Parathyroid adenoma (tissue), 2 donors: ENCODE data around the gene KPTN.

ENCODE experiments used
- H2AFZ ChIP-seq: fragments of 300-600 bp; sonication (generic); one replicate; pipeline ENCODE4 v1.7.0; 2017; ENCODE audit warnings: antibody characterized with exemption, mild to moderate bottlenecking
- H3K27ac ChIP-seq: fragments of 300-600 bp; sonication (generic); one replicate; pipeline ENCODE4 v1.7.0; 2017
- H3K27me3 ChIP-seq: fragments of 300-600 bp; sonication (generic); one replicate; pipeline ENCODE4 v1.7.0; 2017; ENCODE audit warnings: low read length; ENCODE audit not compliant: control insufficient read depth, insufficient read depth
- H3K36me3 ChIP-seq: fragments of 300-600 bp; sonication (generic); one replicate; pipeline ENCODE4 v1.7.0; 2017; ENCODE audit warnings: low read length; ENCODE audit not compliant: control insufficient read depth, insufficient read depth
- H3K4me1 ChIP-seq: fragments of 300-600 bp; sonication (generic); one replicate; pipeline ENCODE4 v1.7.0; 2017; ENCODE audit warnings: control low read depth
- H3K4me2 ChIP-seq: fragments of 300-600 bp; sonication (generic); one replicate; pipeline ENCODE4 v1.7.0; 2017; ENCODE audit warnings: low read length
- H3K4me3 ChIP-seq: fragments of 300-600 bp; sonication (generic); one replicate; pipeline ENCODE4 v1.7.0; 2017; ENCODE audit warnings: low read depth, low read length
- H3K79me2 ChIP-seq: fragments of 300-600 bp; sonication (generic); one replicate; pipeline ENCODE4 v1.7.0; 2017; ENCODE audit warnings: control low read depth
- H3K9ac ChIP-seq: fragments of 300-600 bp; sonication (generic); one replicate; pipeline ENCODE4 v1.7.0; 2017; ENCODE audit warnings: mild to moderate bottlenecking
- H3K9me3 ChIP-seq: fragments of 300-600 bp; sonication (generic); one replicate; pipeline ENCODE4 v1.7.0; 2017; ENCODE audit warnings: low read length; ENCODE audit not compliant: control insufficient read depth
- TF ChIP-seq, protein P1 (sequence below): fragments of 300-600 bp; sonication (generic); IDR thresholded peaks from one replicate; pipeline ENCODE4 v1.7.0; 2017; ENCODE audit warnings: antibody characterized with exemption, mild to moderate bottlenecking
- donor health status: primary hyperparathyroidism.

KPTN gene

DNA sequence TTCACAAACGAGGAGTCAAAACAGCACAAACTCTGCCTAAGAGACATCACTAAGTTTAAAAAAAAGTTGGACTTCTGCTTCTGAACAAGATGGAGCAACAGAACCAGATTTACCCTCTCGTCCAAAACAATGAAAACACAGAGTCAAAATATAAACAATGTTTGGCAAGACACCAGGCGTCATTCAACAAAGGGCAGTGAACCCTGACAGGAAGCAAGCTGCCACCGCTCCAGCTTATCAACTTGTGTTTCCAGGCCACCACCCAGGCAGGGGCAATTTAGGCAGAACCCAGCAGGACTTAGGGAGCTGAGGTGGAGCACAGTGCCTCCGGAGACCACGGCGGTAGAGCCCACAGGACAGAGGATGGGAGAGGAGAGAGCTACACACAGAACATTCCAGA lies 39.5 kb upstream of the KPTN start:
- H3K4me2 ChIP-seq, result peak overlapping the region; percentile 52
- TF ChIP-seq, protein P1, sequence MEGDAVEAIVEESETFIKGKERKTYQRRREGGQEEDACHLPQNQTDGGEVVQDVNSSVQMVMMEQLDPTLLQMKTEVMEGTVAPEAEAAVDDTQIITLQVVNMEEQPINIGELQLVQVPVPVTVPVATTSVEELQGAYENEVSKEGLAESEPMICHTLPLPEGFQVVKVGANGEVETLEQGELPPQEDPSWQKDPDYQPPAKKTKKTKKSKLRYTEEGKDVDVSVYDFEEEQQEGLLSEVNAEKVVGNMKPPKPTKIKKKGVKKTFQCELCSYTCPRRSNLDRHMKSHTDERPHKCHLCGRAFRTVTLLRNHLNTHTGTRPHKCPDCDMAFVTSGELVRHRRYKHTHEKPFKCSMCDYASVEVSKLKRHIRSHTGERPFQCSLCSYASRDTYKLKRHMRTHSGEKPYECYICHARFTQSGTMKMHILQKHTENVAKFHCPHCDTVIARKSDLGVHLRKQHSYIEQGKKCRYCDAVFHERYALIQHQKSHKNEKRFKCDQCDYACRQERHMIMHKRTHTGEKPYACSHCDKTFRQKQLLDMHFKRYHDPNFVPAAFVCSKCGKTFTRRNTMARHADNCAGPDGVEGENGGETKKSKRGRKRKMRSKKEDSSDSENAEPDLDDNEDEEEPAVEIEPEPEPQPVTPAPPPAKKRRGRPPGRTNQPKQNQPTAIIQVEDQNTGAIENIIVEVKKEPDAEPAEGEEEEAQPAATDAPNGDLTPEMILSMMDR, result no peak
- H3K79me2 ChIP-seq, result no peaks in the 10 kb centered on the region
- H3K36me3 ChIP-seq, result no peaks in the 10 kb centered on the region
- H3K27ac ChIP-seq, result no peak overlapping the region
- no peaks in the 10 kb centered on the region for H3K9me3 ChIP-seq
- H3K4me1 ChIP-seq, result peaks cover 7% of the 10 kb centered on the region
- H3K4me3 ChIP-seq, result no peak overlapping the region
- no peaks in the 10 kb centered on the region for H3K27me3 ChIP-seq
- no peak overlapping the region for H3K9ac ChIP-seq
- H2AFZ ChIP-seq, result peak overlapping the region; percentile 66

DNA sequence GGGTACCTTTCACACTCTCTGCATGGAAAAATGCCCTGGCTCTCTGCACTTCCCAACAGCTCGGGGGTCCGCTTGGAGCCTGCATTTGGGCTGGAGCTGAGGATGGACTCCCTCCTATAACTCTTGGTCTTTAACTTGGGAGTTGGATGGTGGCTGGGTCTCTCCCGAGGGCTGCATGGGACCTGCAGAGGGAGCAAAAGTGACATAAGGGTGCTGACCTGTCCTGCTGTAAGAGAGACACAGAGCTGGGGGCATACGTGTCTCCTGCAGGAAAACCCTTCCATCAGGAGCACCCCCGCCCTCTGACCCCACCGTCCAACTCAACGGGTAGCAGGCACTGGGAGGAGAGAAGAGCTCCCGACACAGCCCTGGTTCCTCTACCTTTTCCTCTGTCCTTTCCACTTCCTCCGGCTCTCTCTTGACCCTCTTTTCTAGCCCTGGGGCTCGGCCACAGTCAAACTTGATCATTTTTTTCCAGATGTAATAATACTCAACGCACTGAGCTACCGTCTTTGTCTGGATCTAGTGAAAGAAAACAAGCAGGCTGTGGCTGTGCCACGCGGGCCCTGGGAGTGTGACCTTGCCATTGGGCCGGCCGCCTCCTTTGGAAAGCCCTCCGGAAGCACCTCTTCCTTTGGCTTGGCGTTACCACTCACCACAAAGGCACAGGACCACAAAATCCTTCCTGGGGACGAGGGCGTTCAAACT lies 37.6 kb upstream of the KPTN start:
- Histone ChIP-seq H3K9me3 (no peaks in the 10 kb centered on the region), H3K4me1 (peaks cover 7% of the 10 kb centered on the region), H3K4me3 (no peak overlapping the region), H2AFZ (no peak overlapping the region), H3K27me3 (no peaks in the 10 kb centered on the region), H3K4me2 (no peak overlapping the region), H3K27ac (no peak overlapping the region), H3K79me2 (no peaks in the 10 kb centered on the region), H3K9ac (no peak overlapping the region), H3K36me3 (no peaks in the 10 kb centered on the region)
- TF ChIP-seq, protein P1, result no peak

DNA sequence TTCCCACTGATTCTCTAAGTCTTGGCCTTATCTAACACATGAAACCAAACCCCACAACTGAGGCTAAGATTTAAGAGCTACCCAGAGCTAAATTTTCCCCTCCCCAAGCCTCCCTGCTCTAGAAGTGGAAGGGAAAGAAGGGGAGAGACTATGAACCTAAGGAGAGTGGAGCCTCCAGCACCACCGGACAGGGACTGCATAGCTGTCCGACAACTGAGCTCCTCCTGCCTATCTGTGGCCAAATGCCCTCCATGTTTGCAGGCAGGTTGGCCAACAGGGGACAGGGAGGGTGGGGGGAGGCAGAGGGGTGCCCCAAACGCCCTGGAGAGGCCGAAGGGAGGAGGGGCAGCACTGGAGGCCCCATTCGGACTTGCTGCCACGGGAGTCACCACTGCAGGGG lies 36.8 kb upstream of the KPTN start:
- TF ChIP-seq, protein P1, result no peak
- Histone ChIP-seq H3K4me1 (peaks cover 7% of the 10 kb centered on the region), H3K27me3 (no peaks in the 10 kb centered on the region)

DNA sequence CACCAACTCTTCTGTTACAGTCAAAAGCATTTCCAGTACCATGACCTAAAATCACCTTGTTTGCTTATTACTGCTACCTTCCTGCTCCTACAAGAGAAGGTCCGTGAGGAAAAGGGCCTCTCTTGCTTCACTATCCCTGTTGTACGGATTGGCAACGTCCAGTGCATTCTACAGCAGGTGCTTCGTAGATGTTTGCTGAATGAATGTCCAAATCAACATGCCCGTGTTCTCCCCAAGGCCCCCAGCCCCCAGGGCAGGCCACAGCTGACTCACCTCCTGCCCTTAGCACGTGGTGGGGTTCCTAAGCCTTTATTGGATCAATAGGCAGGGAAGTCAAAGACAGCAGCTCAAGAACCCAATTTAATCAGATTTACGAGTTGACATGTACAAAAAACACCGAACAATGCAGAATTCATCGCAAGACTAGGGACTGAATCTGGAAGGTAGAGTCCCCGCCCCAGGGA lies 36.4 kb upstream of the KPTN start:
- Histone ChIP-seq H3K27ac (no peak overlapping the region), H3K9ac (no peak overlapping the region)
- TF ChIP-seq, protein P1, result no peak

More for the DNA sequence above, 36.8 kb upstream of the KPTN start:
- no peaks in the 10 kb centered on the region for H3K79me2 ChIP-seq
- H3K36me3 ChIP-seq, result no peaks in the 10 kb centered on the region
- H3K9me3 ChIP-seq, result no peaks in the 10 kb centered on the region
- no peak overlapping the region for H3K4me3 ChIP-seq
- no peak overlapping the region for H3K9ac ChIP-seq
- H2AFZ ChIP-seq, result no peak overlapping the region
- no peak overlapping the region for H3K4me2 ChIP-seq
- no peak overlapping the region for H3K27ac ChIP-seq

DNA sequence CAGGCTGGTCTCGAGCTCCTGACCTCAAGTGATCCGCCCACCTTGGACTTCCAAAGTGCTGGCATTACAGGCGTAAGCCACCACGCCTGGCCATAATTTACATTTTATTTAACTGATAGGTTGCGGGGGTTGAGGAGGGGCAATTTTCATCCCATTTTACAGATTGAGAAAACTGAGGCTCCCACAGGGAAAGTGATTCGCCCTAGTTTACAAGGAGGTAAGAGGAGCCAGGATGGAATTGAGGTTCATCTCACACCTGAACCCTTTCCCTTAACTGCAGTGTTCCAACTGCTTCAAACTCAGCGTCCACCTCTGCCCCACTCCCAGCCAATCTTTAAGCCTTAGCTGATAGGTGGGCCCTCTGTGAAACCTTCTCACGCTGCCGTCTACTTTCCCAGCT lies 34.8 kb upstream of the KPTN start:
- Histone ChIP-seq H3K4me2 (no peak overlapping the region), H3K79me2 (peaks cover 9% of the 10 kb centered on the region), H3K4me1 (peaks cover 7% of the 10 kb centered on the region), H3K27me3 (no peaks in the 10 kb centered on the region), H3K9me3 (no peaks in the 10 kb centered on the region), H3K4me3 (no peak overlapping the region), H3K36me3 (no peaks in the 10 kb centered on the region), H2AFZ (no peak overlapping the region), H3K9ac (no peak overlapping the region), H3K27ac (no peak overlapping the region)
- TF ChIP-seq, protein P1, result no peak

More for the DNA sequence above, 36.4 kb upstream of the KPTN start:
- no peak overlapping the region for H2AFZ ChIP-seq
- no peaks in the 10 kb centered on the region for H3K36me3 ChIP-seq
- no peak overlapping the region for H3K4me2 ChIP-seq
- no peak overlapping the region for H3K4me3 ChIP-seq
- H3K27me3 ChIP-seq, result no peaks in the 10 kb centered on the region
- peaks cover 7% of the 10 kb centered on the region for H3K4me1 ChIP-seq
- H3K9me3 ChIP-seq, result no peaks in the 10 kb centered on the region
- H3K79me2 ChIP-seq, result no peaks in the 10 kb centered on the region
